HG03442 (cell line): Measurements from ENCODE around the gene NINJ1.

Experiments
- ATAC-seq: cut with Tn5 transposase; IDR thresholded peaks from one replicate; pipeline ENCODE4 v1.9.1; 2021; ENCODE audit warnings: mild to moderate bottlenecking, moderate library complexity; ENCODE audit not compliant: unreplicated experiment

Gene NINJ1

DNA sequence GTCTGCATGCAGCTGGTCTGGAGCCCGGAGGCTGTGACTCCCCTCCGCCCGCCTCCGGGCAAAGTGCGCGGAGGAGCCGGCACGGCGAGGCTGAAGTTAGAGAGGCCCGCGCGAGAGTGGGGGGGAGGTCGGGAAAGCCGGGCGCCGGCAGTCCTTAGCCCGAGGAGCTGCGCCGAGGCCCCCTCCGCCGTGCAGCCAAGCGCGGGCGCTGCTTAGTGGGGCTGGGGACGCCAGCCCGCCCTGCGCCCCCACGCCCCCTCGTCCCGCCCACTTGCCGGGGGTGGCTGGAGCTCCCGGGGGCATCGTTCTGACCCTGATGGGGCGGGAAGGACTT lies 403 bp downstream of the NINJ1 start:
- peak; percentile 24 for ATAC-seq

DNA sequence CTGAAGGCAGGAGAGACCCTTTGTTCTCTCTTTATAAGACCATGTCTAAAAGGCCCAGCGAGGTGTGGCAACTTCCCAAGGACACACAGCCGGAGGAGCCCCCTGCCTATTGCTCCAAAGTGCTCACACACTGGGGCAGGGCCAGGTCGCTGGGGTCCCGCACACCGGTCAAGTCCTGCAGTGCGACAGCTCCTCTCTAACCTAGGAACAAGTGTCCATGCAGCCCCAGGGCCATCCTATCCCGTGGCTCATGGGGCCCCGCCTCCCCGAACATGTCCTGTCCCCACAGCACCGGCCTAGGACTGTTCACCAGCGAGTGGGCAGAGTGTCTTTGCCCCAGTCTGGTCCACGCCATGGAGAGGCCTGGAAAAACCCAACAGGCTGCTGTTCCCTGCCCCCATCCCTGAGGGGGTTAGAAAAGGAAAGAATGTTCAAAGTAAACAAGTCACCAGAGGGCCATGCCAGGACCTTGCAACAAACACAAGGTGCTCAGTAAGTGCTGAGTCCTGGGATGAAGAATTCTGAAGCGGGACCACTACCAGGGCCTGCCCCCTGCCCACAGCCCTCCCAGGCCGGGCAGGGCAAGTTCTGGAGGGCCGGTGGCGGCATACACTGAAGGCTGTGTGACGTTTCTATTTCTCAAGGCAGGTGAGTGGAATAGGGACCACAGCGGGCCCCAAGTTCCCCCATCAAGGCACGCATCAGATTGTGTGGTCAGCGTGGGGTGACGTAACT lies 938 bp downstream of the NINJ1 start:
- ATAC-seq = no peak

DNA sequence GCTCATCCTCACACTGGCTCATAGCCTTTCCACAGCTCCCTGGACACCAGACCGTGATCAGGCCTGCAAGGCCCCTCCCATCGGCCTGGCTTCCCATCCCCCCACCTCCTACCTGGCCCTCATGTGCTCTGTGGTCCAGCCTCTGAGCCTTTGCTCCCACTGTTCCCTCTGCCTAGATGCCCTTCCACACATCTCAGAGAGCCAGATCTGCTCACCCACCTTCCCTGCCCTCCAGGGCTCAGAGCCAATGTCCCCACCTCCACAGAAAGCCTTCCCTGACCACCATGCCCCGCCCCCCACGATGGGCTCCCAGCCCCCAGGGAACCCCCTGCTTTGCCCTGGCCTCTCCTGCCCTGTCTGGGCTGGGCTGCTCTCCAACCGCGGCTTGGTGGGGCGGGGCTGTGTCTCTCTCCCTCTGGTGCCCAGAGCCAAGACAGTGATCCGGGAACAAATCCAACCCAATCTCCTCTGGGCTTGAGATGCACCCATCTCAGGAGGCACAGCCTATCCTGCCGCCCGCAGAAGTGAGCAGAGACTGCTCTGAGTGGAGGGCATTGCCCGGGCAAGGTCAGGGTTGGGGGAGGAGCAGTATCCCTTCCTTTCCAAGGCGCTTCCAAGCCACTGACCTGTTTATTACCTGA lies 1.6 kb downstream of the NINJ1 start:
- ATAC-seq = no peak

DNA sequence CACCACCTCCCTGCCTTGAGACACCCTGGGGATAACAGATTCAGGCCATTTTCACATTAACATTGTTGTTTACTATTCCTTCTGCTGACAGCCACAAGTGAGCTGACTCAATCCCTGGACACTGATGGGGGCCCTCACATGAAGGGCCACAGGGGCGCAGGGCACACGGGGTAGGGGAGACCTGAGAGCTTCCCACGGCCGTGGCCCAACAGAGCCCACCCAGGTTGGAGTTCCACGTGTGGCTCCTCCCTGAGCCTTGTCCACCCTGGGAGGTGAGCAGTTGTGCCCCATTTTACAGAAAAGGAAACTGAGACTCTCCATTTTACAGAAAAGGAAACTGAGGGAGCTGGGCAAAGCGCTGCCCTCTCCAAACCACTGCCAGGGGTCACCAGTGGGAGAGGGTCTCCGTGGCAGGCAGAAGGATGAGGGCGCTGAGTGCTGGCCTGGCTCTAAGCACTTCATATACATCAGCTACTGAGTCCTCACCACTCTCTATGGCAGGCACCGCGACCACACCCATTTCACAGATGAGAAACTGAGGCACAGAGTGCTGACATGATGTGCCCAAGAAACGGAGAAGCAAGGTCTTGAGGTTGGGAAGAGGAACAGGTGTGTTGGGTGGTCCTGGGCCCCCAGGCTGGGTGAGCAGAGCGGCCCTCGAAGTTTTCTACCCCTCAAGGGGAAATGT lies 2.3 kb downstream of the NINJ1 start:
- ATAC-seq = no peak

DNA sequence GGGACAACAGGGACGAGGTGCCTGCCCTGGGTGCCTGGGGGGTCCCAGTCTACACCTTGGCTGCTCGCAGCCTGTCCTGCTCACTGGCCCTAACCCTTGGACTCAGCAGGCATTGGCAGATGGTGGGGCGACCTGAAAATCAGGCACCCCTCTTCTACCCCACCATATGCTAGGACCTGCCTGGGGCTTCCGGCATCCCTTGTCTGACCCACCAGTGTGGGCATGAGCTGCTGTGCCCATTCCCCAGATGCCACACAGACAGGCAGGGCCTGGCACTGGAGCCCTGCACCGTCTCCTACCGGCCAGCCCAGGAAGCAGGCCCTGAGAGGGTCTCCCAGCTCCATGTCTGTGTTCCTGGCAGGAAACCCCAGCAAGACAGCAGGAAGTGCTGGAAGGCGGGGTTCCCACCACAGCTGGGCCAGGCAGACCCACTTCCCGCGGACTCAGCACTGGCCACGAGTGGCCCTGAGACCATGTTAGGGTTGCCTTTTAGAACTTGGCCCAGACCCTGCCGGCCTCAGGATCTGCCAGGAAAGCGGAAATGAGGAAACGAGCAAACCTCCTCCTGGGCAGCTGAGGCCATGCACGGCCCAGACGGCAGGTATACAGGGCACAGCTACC lies 3.1 kb downstream of the NINJ1 start:
- no peak for ATAC-seq

DNA sequence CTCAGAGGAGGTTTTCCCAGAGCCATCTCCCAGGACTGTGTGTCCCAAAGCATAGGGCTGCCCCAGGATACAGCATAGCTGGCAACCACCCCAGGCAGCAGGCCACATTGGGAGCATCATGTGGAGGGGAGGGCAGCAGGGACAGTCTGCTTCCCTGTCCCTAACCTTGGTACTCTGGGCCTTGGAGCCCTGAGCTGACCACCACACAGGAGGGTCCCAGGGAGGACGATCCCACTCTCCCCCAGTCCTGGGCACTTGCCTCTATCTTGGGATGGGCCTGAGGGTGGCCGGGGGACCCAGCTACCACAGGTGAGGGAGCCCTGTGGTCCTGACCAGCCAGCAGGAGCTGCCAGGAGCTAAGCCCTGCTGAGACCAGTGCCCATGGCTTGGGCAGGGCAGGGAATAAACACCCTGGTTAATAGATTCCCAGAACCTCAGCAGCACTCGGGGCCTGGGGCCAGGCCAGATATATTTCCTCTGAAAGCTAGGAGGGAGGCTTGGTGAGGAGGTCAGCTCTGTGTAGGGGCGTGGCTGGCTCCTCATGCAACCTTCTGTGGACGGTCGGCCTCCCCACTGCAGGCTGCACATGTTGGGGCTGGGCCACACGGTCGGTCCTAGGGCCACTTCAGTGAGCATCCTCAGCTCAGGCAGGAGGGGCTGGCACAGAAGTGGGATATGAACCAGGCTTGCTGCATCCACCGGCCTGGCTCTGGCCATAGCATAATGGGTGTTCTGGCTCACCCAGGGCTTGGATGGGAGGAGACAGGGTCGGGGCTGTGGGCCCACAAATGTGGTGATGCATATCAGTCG lies 4.2 kb downstream of the NINJ1 start:
- no peak for ATAC-seq

DNA sequence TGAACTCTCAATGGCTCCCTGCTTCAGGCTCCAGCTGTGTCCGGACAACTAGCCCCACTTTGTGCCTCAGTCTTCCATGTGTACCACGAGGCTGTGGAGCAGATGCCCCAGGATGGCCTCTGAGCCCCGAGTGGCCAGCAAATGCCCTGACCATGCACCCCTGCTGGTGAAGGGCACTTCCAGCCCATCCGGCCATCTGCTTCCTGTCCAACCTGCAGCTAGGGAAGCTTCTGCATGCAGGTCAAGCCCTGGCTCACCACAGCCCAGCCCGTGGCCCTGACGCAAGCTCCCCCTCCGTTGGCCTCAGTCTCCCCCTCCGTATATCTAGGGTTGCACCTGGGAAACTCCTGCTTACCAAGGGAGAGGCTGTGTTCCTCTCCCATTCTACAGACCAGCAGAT lies 4.8 kb downstream of the NINJ1 start:
- ATAC-seq = no peak

DNA sequence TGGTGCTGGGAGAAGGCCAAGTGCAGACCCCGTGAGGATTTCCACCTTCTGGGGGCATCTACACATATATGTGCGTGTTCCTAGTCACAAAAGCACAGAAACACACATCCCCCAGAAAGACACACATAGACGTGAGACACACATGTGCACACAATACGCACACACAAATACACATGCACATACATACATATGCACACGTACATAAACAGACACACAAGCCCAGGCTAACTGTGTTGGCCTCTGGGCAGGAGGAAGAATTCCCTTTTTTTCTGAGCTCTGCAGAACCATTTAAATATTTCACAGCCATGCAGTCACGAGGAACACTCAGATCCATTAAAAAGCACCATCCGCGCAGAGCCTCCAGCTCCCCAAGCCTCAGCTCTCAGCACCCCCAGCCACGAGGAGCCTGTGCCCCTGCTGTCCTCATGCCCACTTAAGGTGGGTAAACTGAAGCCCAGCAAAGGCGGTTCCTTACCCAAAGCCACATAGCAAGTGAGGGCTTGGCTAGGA lies 5.3 kb downstream of the NINJ1 start:
- ATAC-seq = no peak

DNA sequence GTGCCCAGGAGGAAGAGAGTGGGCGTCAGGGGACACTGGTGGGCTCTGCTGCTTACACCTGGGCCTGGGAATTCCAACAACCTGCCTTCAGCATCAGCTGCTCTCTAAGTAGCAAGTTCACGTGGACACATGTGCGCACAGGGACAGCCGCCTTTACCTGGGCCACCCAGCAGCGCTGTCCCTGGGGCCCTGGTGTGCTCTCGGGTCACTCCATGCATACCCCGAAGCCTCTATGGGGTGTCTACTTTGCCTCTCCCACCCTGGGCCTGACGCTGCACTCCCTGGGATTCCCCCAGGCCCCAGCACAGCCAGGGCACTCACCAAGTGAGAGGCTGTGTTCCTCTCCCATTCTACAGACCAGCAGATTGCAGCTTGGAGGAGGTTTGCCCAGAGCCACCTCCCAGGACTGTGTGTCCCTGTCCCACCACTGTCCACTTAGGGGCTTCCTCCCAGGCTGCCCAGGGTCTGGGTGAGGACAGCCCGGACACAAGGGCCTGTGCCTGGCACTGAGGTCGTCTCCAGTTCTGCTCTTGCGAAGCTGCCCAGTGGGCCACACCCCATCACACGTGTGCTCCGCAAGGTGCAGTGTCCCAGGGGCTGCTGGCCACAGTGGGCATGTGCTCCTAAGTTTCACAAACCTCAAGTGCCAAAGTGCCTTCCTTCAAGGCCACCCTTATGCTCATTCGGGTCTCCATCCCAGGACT lies 5.9 kb downstream of the NINJ1 start:
- no peak for ATAC-seq

DNA sequence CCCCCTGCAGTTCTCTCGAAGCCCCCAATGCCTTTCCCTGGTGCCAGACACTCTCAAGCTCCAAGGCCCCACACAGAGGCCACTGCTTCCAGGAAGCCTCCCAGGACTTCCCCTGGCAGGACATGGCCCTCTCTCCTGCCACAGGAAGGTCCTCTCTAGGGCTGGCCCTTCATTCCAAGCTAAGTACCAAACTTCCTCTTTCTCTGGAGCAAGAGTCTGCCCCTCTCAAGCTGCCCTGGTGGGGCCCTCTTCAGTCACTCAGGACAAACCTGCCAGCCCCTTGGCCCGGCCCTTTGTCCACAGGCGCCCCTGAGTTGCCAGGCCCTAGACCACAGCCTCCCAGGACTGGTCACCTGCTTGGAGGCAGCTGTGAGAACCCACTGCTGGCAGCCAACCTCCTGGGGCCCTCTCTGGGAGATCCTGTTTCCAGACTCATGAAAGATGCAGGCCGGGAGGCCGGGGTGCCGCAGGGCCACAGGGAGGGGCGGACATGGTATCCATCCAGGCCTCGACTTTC lies 6.6 kb downstream of the NINJ1 start:
- no peak for ATAC-seq

DNA sequence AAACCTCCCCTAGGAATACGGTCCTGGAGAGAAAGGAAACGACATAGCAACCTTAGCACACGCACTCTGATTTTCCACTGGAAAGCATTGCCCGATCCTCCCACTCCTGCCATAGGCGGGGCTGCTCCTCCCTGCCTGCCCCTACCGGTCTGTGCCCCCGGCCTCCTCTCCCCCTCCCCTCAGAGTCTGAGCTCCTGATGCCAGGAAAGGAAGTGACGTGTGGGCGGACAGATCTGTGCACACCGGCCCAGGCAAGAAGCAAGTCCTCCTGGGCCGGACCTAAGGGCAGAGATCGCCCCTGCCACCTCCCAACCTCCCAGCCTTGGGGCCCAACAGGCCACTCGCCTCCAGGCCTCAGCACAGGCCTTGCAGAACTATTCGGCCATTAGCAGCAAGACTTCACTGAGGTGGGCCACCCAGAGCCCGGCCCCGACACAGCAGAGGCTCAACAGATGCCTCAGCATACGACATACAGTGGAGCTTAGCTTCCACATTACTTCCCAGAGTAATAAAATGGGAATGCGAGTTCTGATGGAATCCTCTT lies 7.2 kb downstream of the NINJ1 start:
- no peak for ATAC-seq

DNA sequence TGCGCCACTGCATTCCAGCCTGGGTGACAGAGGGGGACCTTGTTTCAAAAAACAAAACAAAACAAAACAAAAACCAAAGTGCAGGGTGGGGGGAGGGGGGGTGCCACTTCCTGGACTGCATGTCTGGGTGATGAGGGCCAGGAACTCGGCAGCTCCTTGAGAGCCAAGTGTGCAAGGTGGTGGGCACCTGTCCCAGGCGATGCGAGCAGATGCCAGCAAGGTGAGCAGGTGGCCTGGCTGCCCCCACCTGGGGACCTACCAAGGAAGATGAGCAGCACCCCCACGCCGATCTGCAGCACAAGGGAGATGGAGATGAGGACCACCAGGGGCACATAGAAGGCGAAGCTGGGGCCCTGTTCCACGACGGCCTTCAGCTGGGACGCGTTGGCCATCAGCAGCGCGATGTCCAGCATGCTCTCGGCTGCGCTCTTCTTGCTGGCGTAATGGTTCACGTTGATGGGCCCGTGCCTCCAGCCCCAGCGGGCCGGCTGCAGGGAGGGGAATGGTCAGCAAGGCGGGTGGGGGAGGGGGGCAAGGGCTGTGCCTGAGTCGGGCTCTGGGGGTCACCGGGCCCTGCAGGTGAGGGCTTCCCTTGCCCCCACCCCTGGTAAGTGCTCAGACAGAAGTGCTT lies 7.8 kb downstream of the NINJ1 start:
- ATAC-seq = no peak

DNA sequence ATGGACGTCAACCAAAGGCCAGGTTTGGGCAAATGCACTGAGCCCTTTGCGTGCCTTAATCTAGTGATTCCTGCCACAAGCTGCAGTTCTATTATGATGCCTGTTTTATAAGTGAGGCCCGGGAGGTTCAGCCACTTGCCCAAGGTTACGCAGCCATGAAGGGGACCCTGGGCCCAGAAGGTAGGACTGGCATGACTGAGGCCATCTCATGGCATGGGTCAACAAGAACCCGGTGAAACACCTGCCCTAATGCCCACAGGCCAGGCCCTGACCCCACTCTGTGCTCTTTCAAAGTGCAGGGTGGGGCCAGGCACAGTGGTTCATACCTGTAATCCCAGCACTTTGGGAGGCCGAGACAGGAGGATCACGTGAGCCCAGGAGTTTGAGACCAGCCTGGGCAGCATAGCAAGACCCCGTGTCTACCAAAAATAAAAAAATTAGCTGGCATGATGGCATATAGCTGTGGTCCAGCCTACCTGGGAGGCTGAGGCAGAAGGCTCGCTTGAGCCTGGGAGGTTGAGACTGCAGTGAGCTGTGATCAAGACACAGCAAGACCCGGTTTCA lies 8.6 kb downstream of the NINJ1 start:
- ATAC-seq = no peak

DNA sequence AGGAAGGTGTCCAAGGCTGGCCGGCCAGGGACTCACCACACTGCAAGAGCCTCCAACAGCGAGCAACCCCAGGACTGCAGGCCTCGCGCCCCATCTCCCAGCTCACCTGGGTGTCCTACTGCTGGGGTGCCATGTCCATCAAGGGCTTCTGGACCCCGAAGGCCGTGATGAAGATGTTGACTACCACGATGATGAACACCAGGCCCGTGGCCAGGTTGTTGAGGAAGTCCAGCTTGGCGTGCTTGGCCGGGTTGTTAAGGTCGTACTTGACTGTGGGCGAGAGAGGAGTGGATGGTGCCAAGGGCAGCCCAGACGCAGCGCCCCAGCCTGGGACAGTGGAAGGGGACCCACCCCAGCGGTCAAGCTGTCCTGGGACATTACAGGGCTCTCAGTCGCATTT lies 9.3 kb downstream of the NINJ1 start:
- ATAC-seq = no peak

DNA sequence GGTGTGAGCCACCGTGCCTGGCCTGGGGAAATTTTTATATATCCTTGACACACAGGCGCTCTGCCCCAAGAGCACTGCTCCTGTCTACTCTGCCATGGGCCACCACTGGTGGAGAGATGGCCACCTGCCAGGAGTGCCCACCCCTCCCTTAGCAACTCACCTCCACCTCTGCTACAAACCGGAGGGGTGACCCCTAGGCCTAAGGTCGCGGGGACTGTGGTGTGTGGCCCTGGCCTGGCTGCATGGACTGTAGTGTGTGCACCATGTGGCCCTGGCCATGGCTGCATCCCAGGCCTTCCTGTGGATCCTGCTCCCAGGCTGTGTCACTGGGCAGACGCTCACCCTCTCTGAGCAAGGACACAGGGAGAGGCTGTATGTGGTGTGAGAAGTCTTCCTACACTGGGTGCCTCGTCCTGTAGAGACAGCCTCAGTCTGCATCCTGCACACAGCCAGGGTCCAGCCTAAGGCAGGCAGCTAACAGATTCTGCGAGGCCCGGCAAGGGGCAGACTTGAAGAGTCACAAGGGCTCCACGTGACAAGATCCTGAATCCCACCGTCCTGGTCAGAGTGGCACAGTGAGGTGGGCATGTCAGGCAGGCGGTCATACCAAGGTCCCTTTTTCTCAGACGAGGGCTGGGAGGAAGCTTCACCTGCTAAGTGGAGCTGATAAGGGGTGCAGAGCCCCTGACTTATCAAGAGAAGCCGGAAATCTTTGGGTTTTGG lies 10.3 kb downstream of the NINJ1 start:
- ATAC-seq = no peak

DNA sequence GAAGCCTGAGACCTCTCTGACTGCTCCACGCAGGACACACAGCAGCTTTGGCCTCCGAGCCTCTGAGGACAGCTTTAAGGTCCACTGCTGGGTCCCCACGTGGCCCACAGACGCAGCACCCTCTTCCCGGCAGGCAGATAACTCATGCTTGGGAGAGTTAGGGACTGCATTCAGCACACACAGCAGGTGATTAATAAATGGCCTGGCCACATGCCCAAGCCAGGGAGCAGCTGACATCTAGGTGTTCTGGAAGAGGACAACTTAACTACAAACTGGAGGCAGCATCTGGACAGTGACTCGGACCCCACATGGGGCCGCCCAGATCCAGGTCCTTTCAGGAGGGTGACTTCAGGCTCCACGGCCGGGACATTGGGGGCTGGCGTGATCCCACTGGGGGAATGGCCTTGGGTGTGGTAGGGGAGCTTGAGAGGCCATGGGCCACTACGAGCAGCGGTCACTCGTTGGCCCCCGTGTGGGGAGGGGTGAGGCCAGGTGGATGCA lies 11.3 kb downstream of the NINJ1 start:
- ATAC-seq = no peak

DNA sequence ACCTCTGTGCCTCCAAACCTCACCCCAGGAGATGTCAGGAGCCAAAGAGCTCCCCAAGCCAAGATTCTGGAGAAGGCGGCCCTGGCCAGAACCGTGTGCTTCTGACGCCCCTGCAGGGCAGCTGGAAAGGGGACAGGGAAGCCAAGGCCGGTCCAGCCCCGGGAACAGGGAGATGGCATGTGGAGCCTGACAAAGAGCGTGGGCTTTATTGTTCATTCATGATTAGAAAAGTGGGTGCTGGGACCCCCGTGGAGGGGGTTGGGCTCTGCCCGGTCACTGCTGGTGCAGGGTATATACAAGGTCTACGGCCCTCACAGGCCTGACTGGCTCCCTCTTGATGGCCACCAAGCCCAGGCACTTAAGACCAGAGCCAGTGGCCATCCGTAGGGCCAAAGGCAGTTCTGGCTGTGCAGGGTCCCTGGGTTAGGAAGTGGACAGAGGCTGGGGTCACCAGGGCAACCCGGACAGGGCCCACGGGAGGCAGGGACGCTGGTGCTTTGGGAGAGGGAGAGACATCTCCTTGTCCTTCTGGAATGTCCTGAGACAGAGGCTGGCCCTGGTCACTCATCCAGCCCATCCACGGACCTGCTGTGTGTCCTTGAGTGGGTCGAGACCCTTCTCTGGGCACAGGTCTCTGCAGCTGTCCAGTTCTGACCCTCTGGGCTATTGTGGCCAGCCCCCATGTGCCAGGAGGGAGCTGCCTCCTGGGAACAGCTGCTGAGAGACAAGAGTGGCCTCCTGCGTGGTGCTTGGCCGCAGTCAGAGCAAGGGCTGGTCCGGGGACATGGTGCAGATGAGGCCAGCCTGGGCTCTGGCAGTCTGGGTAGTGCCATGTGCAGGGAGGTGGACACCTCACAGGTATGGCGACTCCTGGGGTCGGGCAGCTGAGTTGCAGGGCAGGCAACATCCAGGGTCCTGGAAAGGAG lies 12.5 kb downstream of the NINJ1 start:
- ATAC-seq = no peak
